ENCODE data around the gene VPS33B.

DNA sequence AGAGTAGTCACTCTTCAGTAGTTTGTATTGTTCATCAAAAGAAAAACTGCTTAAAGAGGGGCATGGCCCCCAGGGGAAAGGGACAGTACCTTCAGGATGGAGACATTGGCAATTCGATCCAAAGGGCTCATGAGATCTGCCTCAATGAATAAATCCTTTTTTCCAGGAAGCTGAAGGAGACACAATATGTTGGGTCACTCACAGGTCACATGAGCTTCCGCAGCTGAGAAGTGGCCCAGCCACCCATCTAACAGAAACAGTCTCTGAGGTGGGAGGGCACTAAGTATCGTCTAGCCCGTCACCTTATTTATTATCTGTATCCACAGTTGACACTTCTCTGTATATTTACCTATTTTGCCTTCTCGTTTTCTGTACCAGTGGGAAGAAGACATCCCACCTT is 4.7 kb downstream of the VPS33B start:
- no peak for TF ChIP-seq POLR2A (IDR thresholded peaks at IDR 0.05; ENCODE audit: low read depth)
- TF ChIP-seq CTCF (IDR thresholded peaks at IDR 0.05): no peak
